ENCODE data around the gene ETS1. TPM values are rescaled to one million over a fixed set of nuclear protein-coding genes. Genes with fewer than 3 reads are reported as not detected.

Gene ETS1
- total RNA-seq, 4 donors from 2014 or later, result 21.9 to 78.4 (median 31.3) TPM

DNA sequence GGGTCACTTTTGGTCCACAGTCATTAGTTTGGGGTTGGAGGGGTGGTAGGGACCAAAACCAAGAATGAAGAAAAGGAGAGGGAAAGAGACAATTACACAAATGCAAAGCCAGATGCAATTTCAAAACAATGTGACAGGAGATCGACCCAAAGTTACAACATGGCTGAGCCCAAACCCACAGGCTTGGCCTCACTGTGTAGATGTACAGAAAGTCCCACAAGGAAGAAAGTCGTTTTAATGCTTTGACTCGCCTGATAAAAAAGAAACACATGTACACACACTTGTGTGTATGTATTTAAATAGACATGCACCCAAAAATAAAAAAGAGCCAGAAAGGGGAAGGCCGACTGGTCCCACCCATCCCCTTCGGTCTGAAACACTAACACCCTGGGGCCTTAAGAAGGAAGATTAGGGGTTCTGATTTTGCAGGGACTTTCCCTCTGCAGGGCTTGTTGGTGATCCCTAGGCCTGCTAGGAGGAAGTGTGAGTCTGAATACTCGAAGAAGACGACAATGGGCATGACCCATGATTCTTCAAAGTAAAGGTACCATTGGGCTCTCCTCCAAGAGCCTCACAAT is 104.1 kb downstream of the ETS1 start:
- peak overlapping the region; percentile 62 to 88 (median 74) for H3K27ac ChIP-seq
- H3K27me3 ChIP-seq, result no peaks in the 10 kb centered on the region
- TF ChIP-seq, protein P1, sequence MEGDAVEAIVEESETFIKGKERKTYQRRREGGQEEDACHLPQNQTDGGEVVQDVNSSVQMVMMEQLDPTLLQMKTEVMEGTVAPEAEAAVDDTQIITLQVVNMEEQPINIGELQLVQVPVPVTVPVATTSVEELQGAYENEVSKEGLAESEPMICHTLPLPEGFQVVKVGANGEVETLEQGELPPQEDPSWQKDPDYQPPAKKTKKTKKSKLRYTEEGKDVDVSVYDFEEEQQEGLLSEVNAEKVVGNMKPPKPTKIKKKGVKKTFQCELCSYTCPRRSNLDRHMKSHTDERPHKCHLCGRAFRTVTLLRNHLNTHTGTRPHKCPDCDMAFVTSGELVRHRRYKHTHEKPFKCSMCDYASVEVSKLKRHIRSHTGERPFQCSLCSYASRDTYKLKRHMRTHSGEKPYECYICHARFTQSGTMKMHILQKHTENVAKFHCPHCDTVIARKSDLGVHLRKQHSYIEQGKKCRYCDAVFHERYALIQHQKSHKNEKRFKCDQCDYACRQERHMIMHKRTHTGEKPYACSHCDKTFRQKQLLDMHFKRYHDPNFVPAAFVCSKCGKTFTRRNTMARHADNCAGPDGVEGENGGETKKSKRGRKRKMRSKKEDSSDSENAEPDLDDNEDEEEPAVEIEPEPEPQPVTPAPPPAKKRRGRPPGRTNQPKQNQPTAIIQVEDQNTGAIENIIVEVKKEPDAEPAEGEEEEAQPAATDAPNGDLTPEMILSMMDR (IDR thresholded peaks at IDR 0.05), result no peak
- no peak for TF ChIP-seq POLR2A (IDR thresholded peaks at IDR 0.05)
- no peaks in the 10 kb centered on the region for H3K9me3 ChIP-seq
- peak overlapping the region in 1 of 4 donors; percentile 22 for H3K4me3 ChIP-seq
- H3K36me3 ChIP-seq, result peaks cover 0 to 52% (median 0%) of the 10 kb centered on the region in 3 donors
- peaks cover 0 to 34% (median 14%) of the 10 kb centered on the region in 4 donors for H3K4me1 ChIP-seq
- DNase-seq, result peak in 1 of 3 donors; percentile 73

DNA sequence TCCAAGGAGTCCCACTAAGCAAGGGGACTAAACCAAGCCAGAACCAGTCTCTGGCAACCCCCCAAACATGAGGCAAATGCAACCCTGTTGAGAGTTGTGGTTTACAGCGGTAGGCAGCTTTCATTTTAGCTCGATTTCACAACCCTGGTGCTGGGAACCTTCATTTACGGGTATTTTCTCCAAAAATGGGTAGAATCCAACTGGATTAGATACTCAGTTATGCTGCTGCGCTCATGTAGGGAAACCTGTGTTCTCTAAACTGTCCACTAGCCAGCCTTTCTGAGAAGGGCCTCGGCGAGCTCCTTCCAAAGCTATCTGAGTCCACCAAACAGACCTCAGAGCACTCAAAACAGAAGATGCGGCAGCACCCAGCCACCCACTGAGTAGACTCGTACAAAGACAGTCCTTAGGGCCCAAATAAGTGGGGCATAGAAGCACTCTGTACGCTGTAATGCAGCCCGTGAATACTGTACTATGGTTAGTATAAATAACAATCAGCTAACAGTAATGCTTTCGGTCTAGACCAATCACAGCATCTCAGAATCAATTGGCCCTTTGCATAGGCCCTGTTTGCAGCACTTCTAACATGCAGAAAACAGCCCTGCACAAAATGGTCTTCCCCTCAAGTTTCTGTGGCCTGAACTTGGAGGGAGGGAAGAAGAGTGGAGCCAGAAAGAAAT is 104.7 kb downstream of the ETS1 start:
- H3K4me1 ChIP-seq, result peaks cover 0 to 35% (median 14%) of the 10 kb centered on the region in 4 donors
- no peak for DNase-seq
- TF ChIP-seq POLR2A (IDR thresholded peaks at IDR 0.05), result no peak
- TF ChIP-seq, protein P1 (IDR thresholded peaks at IDR 0.05), result no peak
- H3K27me3 ChIP-seq, result no peaks in the 10 kb centered on the region
- no peaks in the 10 kb centered on the region for H3K9me3 ChIP-seq
- H3K36me3 ChIP-seq, result peaks cover 0 to 47% (median 0%) of the 10 kb centered on the region in 3 donors
- peak overlapping the region; percentile 62 to 88 (median 74) for H3K27ac ChIP-seq
- H3K4me3 ChIP-seq, result peak overlapping the region in 3 of 4 donors; percentile 5 to 22 (median 15)

DNA sequence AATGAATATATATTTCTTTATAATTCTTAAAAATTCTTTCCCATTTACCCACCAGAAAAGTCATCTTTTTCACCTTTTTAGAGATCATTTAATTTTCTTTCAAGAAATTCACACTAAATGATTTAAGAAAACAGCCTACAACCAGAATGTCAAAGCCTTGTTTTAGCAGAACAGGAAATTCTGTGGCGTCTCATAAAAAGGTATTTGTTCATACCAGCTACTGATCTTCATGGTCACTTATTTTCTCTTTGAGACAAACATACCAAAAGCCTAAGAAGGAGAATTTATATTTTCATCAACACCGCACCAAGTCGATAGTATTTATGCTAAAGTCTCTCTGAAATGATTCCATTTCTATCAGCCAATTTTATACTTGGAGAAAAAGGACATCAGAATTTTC is 105.3 kb downstream of the ETS1 start:
- Histone ChIP-seq H3K4me3 (peak overlapping the region in 2 of 4 donors; percentile 5 to 15), H3K4me1 (peaks cover 0 to 41% (median 16%) of the 10 kb centered on the region in 4 donors), H3K36me3 (peaks cover 0 to 42% (median 0%) of the 10 kb centered on the region in 3 donors), H3K27me3 (no peaks in the 10 kb centered on the region), H3K27ac (peak overlapping the region; percentile 62 to 88 (median 74)), H3K9me3 (no peaks in the 10 kb centered on the region)
- TF ChIP-seq POLR2A (IDR thresholded peaks at IDR 0.05), result no peak
- TF ChIP-seq, protein P1 (IDR thresholded peaks at IDR 0.05), result no peak
- DNase-seq, result no peak

DNA sequence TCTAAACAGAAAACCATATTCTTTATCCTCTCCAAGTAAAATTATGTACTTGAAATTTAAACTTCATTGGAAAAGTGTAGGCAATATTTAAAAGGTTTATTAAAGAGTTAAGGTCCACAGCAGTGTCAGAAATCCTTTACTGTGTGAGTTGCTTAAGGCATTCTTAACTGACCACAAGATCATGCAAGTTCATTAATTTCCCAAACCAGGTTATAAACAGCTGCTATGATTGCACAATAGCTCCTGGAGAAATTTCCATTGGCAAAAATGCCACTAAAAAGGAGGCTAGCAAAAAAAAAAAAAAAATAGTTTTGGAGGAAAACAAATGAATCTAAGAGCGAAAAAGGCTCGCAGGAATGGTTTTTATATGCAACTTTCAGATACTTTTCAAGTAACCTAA is 106.2 kb downstream of the ETS1 start:
- H3K4me3 ChIP-seq, result no peak overlapping the region
- peaks cover 0 to 49% (median 19%) of the 10 kb centered on the region in 4 donors for H3K4me1 ChIP-seq
- H3K36me3 ChIP-seq, result peaks cover 0 to 45% (median 0%) of the 10 kb centered on the region in 3 donors
- H3K9me3 ChIP-seq, result no peaks in the 10 kb centered on the region
- DNase-seq, result no peak
- peak overlapping the region; percentile 62 to 88 (median 74) for H3K27ac ChIP-seq
- TF ChIP-seq POLR2A (IDR thresholded peaks at IDR 0.05), result no peak
- TF ChIP-seq, protein P1 (IDR thresholded peaks at IDR 0.05), result no peak
- H3K27me3 ChIP-seq, result no peaks in the 10 kb centered on the region

DNA sequence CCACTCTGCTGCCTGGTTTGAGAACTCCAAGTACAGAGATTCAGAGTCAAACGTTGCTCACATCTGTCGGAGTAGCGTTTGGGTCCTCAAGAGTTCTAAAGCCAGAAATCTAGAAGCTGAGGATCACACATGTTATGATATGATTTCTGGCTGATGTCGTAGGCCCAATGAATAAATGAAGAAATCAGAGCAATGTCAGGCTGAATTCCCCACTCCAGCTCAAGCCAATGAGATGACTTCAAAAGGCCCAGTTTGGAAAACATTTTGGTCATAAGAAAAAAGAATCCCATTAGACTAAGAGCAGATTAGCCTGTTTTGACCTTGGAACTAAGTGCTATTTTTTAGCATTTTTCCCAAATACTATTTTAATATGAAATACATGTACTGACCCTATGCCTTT is 106.7 kb downstream of the ETS1 start:
- no peak for DNase-seq
- no peak for TF ChIP-seq POLR2A (IDR thresholded peaks at IDR 0.05)
- TF ChIP-seq, protein P1 (IDR thresholded peaks at IDR 0.05), result no peak
- no peaks in the 10 kb centered on the region for H3K27me3 ChIP-seq
- H3K4me3 ChIP-seq, result no peak overlapping the region
- H3K9me3 ChIP-seq, result no peaks in the 10 kb centered on the region
- H3K36me3 ChIP-seq, result peaks cover 0 to 41% (median 0%) of the 10 kb centered on the region in 3 donors
- H3K4me1 ChIP-seq, result peaks cover 0 to 54% (median 21%) of the 10 kb centered on the region in 4 donors
- H3K27ac ChIP-seq, result peak overlapping the region; percentile 62 to 88 (median 68)

All from Peyer's patch (tissue), 4 donors.